ACHN (cell line): ENCODE results near the gene ABLIM3.

ENCODE experiments used
- DNase-seq: peaks from one replicate; pipeline ENCODE4 v3.0.0-alpha.2; 2015
- in situ Hi-C: cut with HindIII; loops from 2 replicates; pipeline ENCODE4 v1.10.0; 2017; ENCODE audit warnings: low sequenced_read_pairs, low pct_ligation_motif_present, low pct_unique_long_range_greater_than_20kb

ABLIM3 gene

GRCh38 chr5:149151717-149152116 is 10.4 kb downstream of the ABLIM3 start:
- in situ Hi-C loops: no loop called here
- DNase-seq: peak; percentile 26

- peak; percentile 65 for DNase-seq
- in situ Hi-C loops: no loop called here
These were observed 11.0 kb downstream of the ABLIM3 start for GRCh38 chr5:149152317-149152746.

- no peak for DNase-seq
- in situ Hi-C loops: no loop called here
These were observed 12.0 kb downstream of the ABLIM3 start for GRCh38 chr5:149153193-149153750.

- in situ Hi-C loops: no loop called here
- no peak for DNase-seq
These were observed 12.7 kb downstream of the ABLIM3 start for GRCh38 chr5:149153751-149154610.

- DNase-seq: no peak
- in situ Hi-C loops: no loop called here
These were observed 13.4 kb downstream of the ABLIM3 start for GRCh38 chr5:149154650-149155049.

- no peak for DNase-seq
- in situ Hi-C loops: no loop called here
These were observed 15.3 kb downstream of the ABLIM3 start for GRCh38 chr5:149156435-149157083.

GRCh38 chr5:149157330-149157729 is 16.0 kb downstream of the ABLIM3 start:
- DNase-seq: no peak
- in situ Hi-C loops: no loop called here

- in situ Hi-C loops: no loop called here
- DNase-seq: no peak
These were observed 19.0 kb downstream of the ABLIM3 start for GRCh38 chr5:149160291-149160787.

- in situ Hi-C loops: no loop called here
- DNase-seq: no peak
These were observed 19.9 kb downstream of the ABLIM3 start for GRCh38 chr5:149161026-149161687.

- in situ Hi-C loops: no loop called here
- DNase-seq: no peak
These were observed 20.6 kb downstream of the ABLIM3 start for GRCh38 chr5:149161850-149162249.

- in situ Hi-C loops: no loop called here
- no peak for DNase-seq
These were observed 21.2 kb downstream of the ABLIM3 start for GRCh38 chr5:149162401-149163084.

- in situ Hi-C loops: no loop called here
These were observed 23.4 kb downstream of the ABLIM3 start for GRCh38 chr5:149164731-149165130.

GRCh38 chr5:149166128-149166527 is 24.8 kb downstream of the ABLIM3 start:
- in situ Hi-C loops: no loop called here
- DNase-seq: no peak

More at GRCh38 chr5:149164731-149165130, 23.4 kb downstream of the ABLIM3 start:
- no peak for DNase-seq

- in situ Hi-C loops: no loop called here
- no peak for DNase-seq
These were observed 25.4 kb downstream of the ABLIM3 start for GRCh38 chr5:149166591-149167100.

GRCh38 chr5:149168276-149168906 is 27.1 kb downstream of the ABLIM3 start:
- in situ Hi-C loops: no loop called here
- DNase-seq: no peak

GRCh38 chr5:149170299-149170698 is 29.0 kb downstream of the ABLIM3 start:
- in situ Hi-C loops: no loop called here

GRCh38 chr5:149172261-149172660 is 31.0 kb downstream of the ABLIM3 start:
- DNase-seq: no peak
- in situ Hi-C loops: no loop called here

More at GRCh38 chr5:149170299-149170698, 29.0 kb downstream of the ABLIM3 start:
- no peak for DNase-seq
